GM18909 (cell line): ENCODE measurements around the gene PROK1.

ENCODE experiments used
- ATAC-seq: cut with Tn5 transposase; IDR thresholded peaks from one replicate; pipeline ENCODE4 v1.9.1; 2021; ENCODE audit warnings: mild to moderate bottlenecking; ENCODE audit not compliant: unreplicated experiment, poor library complexity

PROK1 gene

GRCh38 chr1:110484801-110485200, 33.9 kb downstream of the PROK1 start:
- no peak for ATAC-seq

- no peak for ATAC-seq
Measured at GRCh38 chr1:110485725-110486124, 34.8 kb downstream of the PROK1 start.

- no peak for ATAC-seq
Measured at GRCh38 chr1:110487726-110488125, 36.8 kb downstream of the PROK1 start.

GRCh38 chr1:110488161-110488560, 37.2 kb downstream of the PROK1 start:
- ATAC-seq = no peak

GRCh38 chr1:110488867-110489266, 37.9 kb downstream of the PROK1 start:
- ATAC-seq = no peak

- ATAC-seq = no peak
Measured at GRCh38 chr1:110489406-110489805, 38.5 kb downstream of the PROK1 start.

GRCh38 chr1:110489973-110490542, 39.1 kb downstream of the PROK1 start:
- ATAC-seq = no peak

GRCh38 chr1:110490791-110491451, 40.0 kb downstream of the PROK1 start:
- no peak for ATAC-seq

GRCh38 chr1:110492573-110492972, 41.6 kb downstream of the PROK1 start:
- no peak for ATAC-seq

GRCh38 chr1:110493059-110493699, 42.2 kb downstream of the PROK1 start:
- ATAC-seq = no peak

- ATAC-seq = no peak
Measured at GRCh38 chr1:110494036-110494435, 43.1 kb downstream of the PROK1 start.

- no peak for ATAC-seq
Measured at GRCh38 chr1:110494522-110495406, 43.8 kb downstream of the PROK1 start.

- no peak for ATAC-seq
Measured at GRCh38 chr1:110495926-110496600, 45.1 kb downstream of the PROK1 start.

- no peak for ATAC-seq
Measured at GRCh38 chr1:110498270-110498669, 47.3 kb downstream of the PROK1 start.

- ATAC-seq = no peak
Measured at GRCh38 chr1:110501488-110502132, 50.7 kb downstream of the PROK1 start.

- no peak for ATAC-seq
Measured at GRCh38 chr1:110502402-110503151, 51.6 kb downstream of the PROK1 start.

GRCh38 chr1:110503471-110503870, 52.5 kb downstream of the PROK1 start:
- no peak for ATAC-seq

- ATAC-seq = no peak
Measured at GRCh38 chr1:110504226-110504625, 53.3 kb downstream of the PROK1 start.

- ATAC-seq = no peak
Measured at GRCh38 chr1:110505596-110505995, 54.6 kb downstream of the PROK1 start.
